Measurements from ENCODE around the gene UQCR10.

UQCR10 gene

GRCh38 chr22:29758959-29759358 is 8.2 kb upstream of the UQCR10 start:
- Histone ChIP-seq H3K4me1 (peaks cover 36 to 78% (median 68%) of the 10 kb centered on the region in 10 experiments), H3K27me3 (no peaks in the 10 kb centered on the region), H4K20me1 (peaks cover 0 to 35% (median 0%) of the 10 kb centered on the region in 11 experiments; a peak in 2 of 22 replicates), H3K4me3 (peak overlapping the region in 6 of 10 experiments; percentile 6 to 34 (median 28); a peak in 8 of 20 replicates), H3K27ac (peak overlapping the region in 10 of 11 experiments; percentile 11 to 91 (median 80); a peak in 19 of 22 replicates), H3K4me2 (peak overlapping the region; percentile 43 to 91 (median 82)), H3K9ac (peak overlapping the region; percentile 47 to 82 (median 74)), H3K9me3 (replicated peaks in 1 of 11) (no peaks in the 10 kb centered on the region), H3K36me3 (peaks cover 0 to 6% (median 0%) of the 10 kb centered on the region in 11 experiments; a peak in 3 of 22 replicates)
- TF ChIP-seq Cebpa-rat (IDR thresholded peaks at IDR 0.05) = peak in 4 of 11 experiments; percentile 36 to 78 (median 46); a peak in 3 of 22 replicates

- no peak for TF ChIP-seq Cebpa-rat (IDR thresholded peaks at IDR 0.05)
- Histone ChIP-seq H3K4me2 (no peak overlapping the region), H3K9me3 (replicated peaks in 1 of 11) (no peaks in the 10 kb centered on the region), H3K27me3 (no peaks in the 10 kb centered on the region), H3K36me3 (no peaks in the 10 kb centered on the region), H3K27ac (no peak overlapping the region), H3K4me3 (no peak overlapping the region), H3K4me1 (peaks cover 44 to 67% (median 58%) of the 10 kb centered on the region in 10 experiments), H4K20me1 (peaks cover 0 to 24% (median 0%) of the 10 kb centered on the region in 11 experiments; a peak in 2 of 22 replicates), H3K9ac (no peak overlapping the region)
These were observed 4.9 kb upstream of the UQCR10 start for GRCh38 chr22:29762263-29762662.

GRCh38 chr22:29765905-29766631 is 1.1 kb upstream of the UQCR10 start:
- peak overlapping the region; percentile 84 to 96 (median 90) for H3K27ac ChIP-seq
- peak overlapping the region; percentile 84 to 94 (median 90) for H3K9ac ChIP-seq
- no peaks in the 10 kb centered on the region for H3K9me3 ChIP-seq (replicated peaks in 1 of 11)
- H3K36me3 ChIP-seq = peaks cover 19 to 29% (median 23%) of the 10 kb centered on the region in 11 experiments
- peak overlapping the region; percentile 77 to 93 (median 84) for H3K4me3 ChIP-seq
- H3K4me2 ChIP-seq = peak overlapping the region; percentile 78 to 95 (median 92)
- H3K27me3 ChIP-seq = no peaks in the 10 kb centered on the region
- H4K20me1 ChIP-seq = peaks cover 0 to 24% (median 0%) of the 10 kb centered on the region in 11 experiments; a peak in 4 of 22 replicates
- H3K4me1 ChIP-seq = peaks cover 35 to 49% (median 40%) of the 10 kb centered on the region in 10 experiments
- TF ChIP-seq Cebpa-rat (IDR thresholded peaks at IDR 0.05) = no peak

- Histone ChIP-seq H3K27ac (peak within 1 kb of the TSS; percentile 84 to 96 (median 90)), H4K20me1 (peaks cover 0 to 24% (median 0%) of the 10 kb centered on the region in 11 experiments; a peak in 4 of 22 replicates), H3K4me1 (peaks cover 35 to 48% (median 40%) of the 10 kb centered on the region in 10 experiments), H3K27me3 (no peaks in the 10 kb centered on the region), H3K36me3 (peaks cover 23 to 36% (median 28%) of the 10 kb centered on the region in 11 experiments), H3K4me2 (peak within 1 kb of the TSS; percentile 79 to 95 (median 92)), H3K9ac (peak within 1 kb of the TSS; percentile 84 to 94 (median 90)), H3K9me3 (replicated peaks in 1 of 11) (no peaks in the 10 kb centered on the region), H3K4me3 (peak within 1 kb of the TSS; percentile 77 to 93 (median 84))
- TF ChIP-seq Cebpa-rat (IDR thresholded peaks at IDR 0.05) = no peak
These were observed 468 bp upstream of the UQCR10 start, which contains the start of gene ZMAT5 for GRCh38 chr22:29766632-29767170. Gene ZMAT5, minus strand, starts transcription at chr22:29767007. Its CDS starts 18,463 bp downstream, at chr22:29748544.

- H3K4me2 ChIP-seq = peak overlapping the region; percentile 79 to 95 (median 92)
- peak overlapping the region; percentile 77 to 93 (median 84) for H3K4me3 ChIP-seq
- H3K36me3 ChIP-seq = peaks cover 23 to 37% (median 28%) of the 10 kb centered on the region in 11 experiments
- peak overlapping the region; percentile 84 to 96 (median 90) for H3K27ac ChIP-seq
- H3K9ac ChIP-seq = peak overlapping the region; percentile 84 to 94 (median 90)
- no peaks in the 10 kb centered on the region for H3K9me3 ChIP-seq (replicated peaks in 1 of 11)
- no peaks in the 10 kb centered on the region for H3K27me3 ChIP-seq
- H3K4me1 ChIP-seq = peaks cover 35 to 48% (median 40%) of the 10 kb centered on the region in 10 experiments
- H4K20me1 ChIP-seq = peaks cover 0 to 24% (median 0%) of the 10 kb centered on the region in 11 experiments; a peak in 3 of 22 replicates
- TF ChIP-seq Cebpa-rat (IDR thresholded peaks at IDR 0.05) = no peak
These were observed 1.0 kb downstream of the UQCR10 start for GRCh38 chr22:29768052-29768693.

GRCh38 chr22:29769723-29770321 is 2.7 kb downstream of the UQCR10 start:
- peaks cover 0 to 24% (median 0%) of the 10 kb centered on the region in 11 experiments; a peak in 3 of 22 replicates for H4K20me1 ChIP-seq
- no peak overlapping the region; a peak in 1 of 22 replicates for H3K9ac ChIP-seq
- H3K4me1 ChIP-seq = peaks cover 28 to 37% (median 30%) of the 10 kb centered on the region in 10 experiments
- no peak overlapping the region for H3K4me3 ChIP-seq
- no peak for TF ChIP-seq Cebpa-rat (IDR thresholded peaks at IDR 0.05)
- H3K27me3 ChIP-seq = no peaks in the 10 kb centered on the region
- H3K36me3 ChIP-seq = peaks cover 23 to 37% (median 28%) of the 10 kb centered on the region in 11 experiments
- H3K9me3 ChIP-seq (replicated peaks in 1 of 11) = no peaks in the 10 kb centered on the region
- peak overlapping the region in 4 of 11 experiments; percentile 79 to 94 (median 92); a peak in 5 of 22 replicates for H3K4me2 ChIP-seq
- peak overlapping the region in 2 of 11 experiments; percentile 11 to 15; a peak in 3 of 22 replicates for H3K27ac ChIP-seq

GRCh38 chr22:29772170-29772641 is 5.0 kb downstream of the UQCR10 start:
- no peaks in the 10 kb centered on the region for H3K9me3 ChIP-seq (replicated peaks in 1 of 11)
- no peak for TF ChIP-seq Cebpa-rat (IDR thresholded peaks at IDR 0.05)
- peaks cover 23 to 37% (median 28%) of the 10 kb centered on the region in 11 experiments for H3K36me3 ChIP-seq
- H3K9ac ChIP-seq = no peak overlapping the region
- no peak overlapping the region for H3K27ac ChIP-seq
- H3K4me2 ChIP-seq = no peak overlapping the region
- H4K20me1 ChIP-seq = peaks cover 0 to 24% (median 0%) of the 10 kb centered on the region in 11 experiments; a peak in 3 of 22 replicates
- no peak overlapping the region for H3K4me3 ChIP-seq
- no peaks in the 10 kb centered on the region for H3K27me3 ChIP-seq
- H3K4me1 ChIP-seq = peaks cover 14 to 20% (median 18%) of the 10 kb centered on the region in 10 experiments

GRCh38 chr22:29773233-29773632 is 6.1 kb downstream of the UQCR10 start:
- no peak overlapping the region for H3K9ac ChIP-seq
- no peaks in the 10 kb centered on the region for H3K9me3 ChIP-seq (replicated peaks in 1 of 11)
- H3K4me1 ChIP-seq = peaks cover 10 to 16% (median 15%) of the 10 kb centered on the region in 10 experiments
- H3K4me3 ChIP-seq = no peak overlapping the region
- no peak for TF ChIP-seq Cebpa-rat (IDR thresholded peaks at IDR 0.05)
- peaks cover 0 to 20% (median 0%) of the 10 kb centered on the region in 11 experiments; a peak in 3 of 22 replicates for H4K20me1 ChIP-seq
- no peak overlapping the region for H3K4me2 ChIP-seq
- no peaks in the 10 kb centered on the region for H3K27me3 ChIP-seq
- no peak overlapping the region; a peak in 1 of 22 replicates for H3K27ac ChIP-seq
- H3K36me3 ChIP-seq = peaks cover 23 to 36% (median 28%) of the 10 kb centered on the region in 11 experiments
